ENCODE results near the gene GSTCD. TPM values are rescaled to one million over a fixed set of nuclear protein-coding genes. Genes with fewer than 3 reads are reported as not detected.

Gene GSTCD
- total and polyA plus RNA-seq, 2 of the 4 experiments (the other 2 are of a cell fraction), result 5.2 to 20.3 TPM

DNA sequence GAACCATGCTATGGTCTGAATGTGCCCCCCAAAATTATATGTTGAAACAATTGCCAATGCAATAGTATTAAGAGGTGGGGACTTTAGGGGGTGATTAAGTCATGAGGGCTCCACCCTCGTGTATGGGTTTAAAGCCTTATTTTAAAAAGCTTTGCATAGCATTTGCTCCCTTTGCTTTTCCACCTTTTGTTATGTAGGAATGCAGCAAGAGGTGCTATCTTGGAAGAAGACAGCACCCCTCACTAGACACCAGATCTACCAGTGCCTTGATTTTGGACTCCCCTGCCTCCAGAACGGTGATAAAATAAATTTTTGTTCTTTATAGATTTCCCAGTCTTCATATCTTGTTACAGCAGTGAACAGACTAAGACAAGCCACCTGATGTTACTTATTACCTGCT is 163.4 kb downstream of the GSTCD start:
- no peak overlapping the region for H3K9ac ChIP-seq (ENCODE audit: low read depth, low read length)
- H4K20me1 ChIP-seq (ENCODE audit: insufficient read depth, low read length), result no peaks in the 10 kb centered on the region
- no peak overlapping the region for H3K4ac ChIP-seq (ENCODE audit: low read depth, low read length)
- no peak overlapping the region for H4K91ac ChIP-seq (ENCODE audit: insufficient read depth, low read depth, low read length)
- no peak overlapping the region for H2AK5ac ChIP-seq (ENCODE audit: low read depth, low read length)
- no CpG with 5 or more reads among the region's 2 CpGs for WGBS, 2 experiments (ENCODE audit: extremely low coverage in 2 of 2, insufficient read length in 1 of 2)
- no peak overlapping the region for H3K14ac ChIP-seq (replicated peaks; ENCODE audit: low read depth, low read length)
- DNase-seq (no peak), ATAC-seq (ENCODE audit: low read depth) (no peak)
- no peak overlapping the region for H4K8ac ChIP-seq (ENCODE audit: low read depth in 2 of 2, low read length in 2 of 2)
- intact Hi-C loops (cut with micrococcal nuclease) (no loop called here), dilution Hi-C loops (cut with HindIII; ENCODE audit: low sequenced_read_pairs, unreplicated experiment) (no loop called here), in situ Hi-C loops (cut with MboI; ENCODE audit: low sequenced_read_pairs) (no loop called here)
- no peak overlapping the region for H2AFZ ChIP-seq (replicated peaks; ENCODE audit: low read length, poor library complexity)
- no peaks in the 10 kb centered on the region for H3K79me1 ChIP-seq (ENCODE audit: low read depth in 1 of 2, low read length in 2 of 2)
- no peaks in the 10 kb centered on the region for H3K9me1 ChIP-seq (ENCODE audit: insufficient read depth, low read length)
- TF ChIP-seq MXI1 (IDR thresholded peaks at IDR 0.05; ENCODE audit: borderline replicate concordance, low read depth, low read length) (no peak), POLR2A (IDR thresholded peaks at IDR 0.05; ENCODE audit: low read depth, low read length) (no peak), MAZ (IDR thresholded peaks at IDR 0.05; ENCODE audit: borderline replicate concordance, low read depth, low read length) (no peak), MAFK (IDR thresholded peaks at IDR 0.05; ENCODE audit: low read depth, low read length) (no peak), RAD21 (IDR thresholded peaks at IDR 0.05; ENCODE audit: low read length) (no peak), BHLHE40 (IDR thresholded peaks at IDR 0.05; ENCODE audit: low read depth, low read length) (no peak), FOS (IDR thresholded peaks at IDR 0.05; ENCODE audit: low read depth, low read length) (no peak), SMC3 (IDR thresholded peaks at IDR 0.05; ENCODE audit: low read depth, low read length) (no peak), CEBPB (IDR thresholded peaks at IDR 0.05; ENCODE audit: low read depth, low read length) (no peak)
- TF ChIP-seq, protein P1, sequence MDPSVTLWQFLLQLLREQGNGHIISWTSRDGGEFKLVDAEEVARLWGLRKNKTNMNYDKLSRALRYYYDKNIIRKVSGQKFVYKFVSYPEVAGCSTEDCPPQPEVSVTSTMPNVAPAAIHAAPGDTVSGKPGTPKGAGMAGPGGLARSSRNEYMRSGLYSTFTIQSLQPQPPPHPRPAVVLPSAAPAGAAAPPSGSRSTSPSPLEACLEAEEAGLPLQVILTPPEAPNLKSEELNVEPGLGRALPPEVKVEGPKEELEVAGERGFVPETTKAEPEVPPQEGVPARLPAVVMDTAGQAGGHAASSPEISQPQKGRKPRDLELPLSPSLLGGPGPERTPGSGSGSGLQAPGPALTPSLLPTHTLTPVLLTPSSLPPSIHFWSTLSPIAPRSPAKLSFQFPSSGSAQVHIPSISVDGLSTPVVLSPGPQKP (IDR thresholded peaks at IDR 0.05; ENCODE audit: borderline replicate concordance, low read depth, low read length), result no peak
- no peak overlapping the region for H3K23ac ChIP-seq (ENCODE audit: low read depth, low read length)
- no TSS peak for BruUV-seq (replicated peaks)
- no peak overlapping the region for H2BK15ac ChIP-seq (ENCODE audit: low read depth, low read length)
- no peaks in the 10 kb centered on the region for H3K36me3 ChIP-seq (ENCODE audit: control insufficient read depth, insufficient read depth, low read length)
- no peak overlapping the region for H2BK120ac ChIP-seq (ENCODE audit: low read depth, low read length)
- no peak overlapping the region for H3K4me2 ChIP-seq (ENCODE audit: low read depth, low read length)
- H3K9me3 ChIP-seq (ENCODE audit: control insufficient read depth, insufficient read depth, low read length), result no peaks in the 10 kb centered on the region
- H4K5ac ChIP-seq (ENCODE audit: low read depth, low read length), result no peak overlapping the region
- no peak overlapping the region for H2BK20ac ChIP-seq (ENCODE audit: low read depth, low read length)
- no peaks in the 10 kb centered on the region; the same call in 1 of the 2 replicates for H3K27me3 ChIP-seq (ENCODE audit: control insufficient read depth, insufficient read depth, low read length)
- H3K56ac ChIP-seq (ENCODE audit: extremely low read depth, insufficient read depth, low read length), result no peak overlapping the region
- no peak overlapping the region for H3K27ac ChIP-seq (ENCODE audit: insufficient read depth, low read length)
- H3K18ac ChIP-seq (ENCODE audit: low read depth, low read length), result no peak overlapping the region
- POLR2A ChIA-PET (ENCODE audit: unreplicated experiment), result no interaction called here
- CTCF ChIA-PET, result no interaction called here
- no peaks in the 10 kb centered on the region for H3K4me1 ChIP-seq (ENCODE audit: control insufficient read depth, insufficient read depth, low read length)
- H2AK9ac ChIP-seq (replicated peaks; ENCODE audit: low read depth, low read length, poor library complexity), result no peak overlapping the region
- no peak overlapping the region for H2BK5ac ChIP-seq (ENCODE audit: low read depth, low read length, poor library complexity, severe bottlenecking)
- H3K4me3 ChIP-seq (ENCODE audit: insufficient read depth, low read depth, low read length), result no peak overlapping the region

All from IMR-90 (cell line).